Measurements from ENCODE around the gene VTCN1. TPM values are rescaled to one million over a fixed set of nuclear protein-coding genes. Genes with fewer than 3 reads are reported as not detected.

VTCN1 gene
- total and polyA plus RNA-seq, 4 donors: 0.23 to 0.38 TPM; not detected in 2

- Histone ChIP-seq H3K4me3 (ENCODE audit: low read length in 2 of 2) (no peak overlapping the region), H3K36me3 (ENCODE audit: control insufficient read depth in 1 of 2, insufficient read depth in 2 of 2, low read length in 1 of 2) (no peaks in the 10 kb centered on the region), H3K27ac (ENCODE audit: low read depth in 1 of 2, low read length in 2 of 2) (peak overlapping the region in 1 of 2 donors; percentile 25), H3K9me3 (ENCODE audit: control insufficient read depth, low read length) (no peaks in the 10 kb centered on the region), H3K27me3 (ENCODE audit: control insufficient read depth in 1 of 2, insufficient read depth in 2 of 2, low read length in 1 of 2) (no peaks in the 10 kb centered on the region), H3K4me1 (ENCODE audit: control insufficient read depth in 1 of 2, insufficient read depth in 2 of 2, low read length in 2 of 2) (peaks cover 4 to 6% of the 10 kb centered on the region in 2 donors)
- ATAC-seq (ENCODE audit: low FRiP score) (no peak), DNase-seq (no peak)
- WGBS, 2 donors: 38 to 44% methylated on average over 4 of the region's 4 CpGs
- intact Hi-C loops (cut with DNase I): no loop called here
Measured at GRCh38 chr1:117097443-117097842, 113.3 kb downstream of the VTCN1 start.

- ATAC-seq (ENCODE audit: low FRiP score) (no peak), DNase-seq (no peak)
- whole genome bisulfite sequencing, 2 donors: 23 to 29% methylated on average over 3 of the region's 3 CpGs
- Histone ChIP-seq H3K36me3 (ENCODE audit: control insufficient read depth in 1 of 2, insufficient read depth in 2 of 2, low read length in 1 of 2) (no peaks in the 10 kb centered on the region), H3K27ac (ENCODE audit: low read depth in 1 of 2, low read length in 2 of 2) (peak overlapping the region in 1 of 2 donors; percentile 25), H3K4me1 (ENCODE audit: control insufficient read depth in 1 of 2, insufficient read depth in 2 of 2, low read length in 2 of 2) (peaks cover 4 to 6% of the 10 kb centered on the region in 2 donors), H3K4me3 (ENCODE audit: low read length in 2 of 2) (no peak overlapping the region), H3K9me3 (ENCODE audit: control insufficient read depth, low read length) (no peaks in the 10 kb centered on the region), H3K27me3 (ENCODE audit: control insufficient read depth in 1 of 2, insufficient read depth in 2 of 2, low read length in 1 of 2) (no peaks in the 10 kb centered on the region)
- intact Hi-C loops (cut with DNase I): no loop called here
Measured at GRCh38 chr1:117096951-117097408, 113.7 kb downstream of the VTCN1 start.

- intact Hi-C loops (cut with DNase I): no loop called here
- 32 to 56% methylated on average over 7 of the region's 7 CpGs for WGBS, 2 donors
- no peak for ATAC-seq (ENCODE audit: low FRiP score)
- Histone ChIP-seq H3K36me3 (ENCODE audit: control insufficient read depth in 1 of 2, insufficient read depth in 2 of 2, low read length in 1 of 2) (peaks cover 0 to 4% of the 10 kb centered on the region in 2 donors), H3K9me3 (ENCODE audit: control insufficient read depth, low read length) (no peaks in the 10 kb centered on the region), H3K4me1 (ENCODE audit: control insufficient read depth in 1 of 2, insufficient read depth in 2 of 2, low read length in 2 of 2) (peaks cover 4 to 6% of the 10 kb centered on the region in 2 donors), H3K27ac (ENCODE audit: low read depth in 1 of 2, low read length in 2 of 2) (peak overlapping the region; percentile 6 to 61), H3K4me3 (ENCODE audit: low read length in 2 of 2) (no peak overlapping the region), H3K27me3 (ENCODE audit: control insufficient read depth in 1 of 2, insufficient read depth in 2 of 2, low read length in 1 of 2) (no peaks in the 10 kb centered on the region)
- no peak for DNase-seq
Measured at GRCh38 chr1:117094841-117095604, 115.7 kb downstream of the VTCN1 start.

DNA sequence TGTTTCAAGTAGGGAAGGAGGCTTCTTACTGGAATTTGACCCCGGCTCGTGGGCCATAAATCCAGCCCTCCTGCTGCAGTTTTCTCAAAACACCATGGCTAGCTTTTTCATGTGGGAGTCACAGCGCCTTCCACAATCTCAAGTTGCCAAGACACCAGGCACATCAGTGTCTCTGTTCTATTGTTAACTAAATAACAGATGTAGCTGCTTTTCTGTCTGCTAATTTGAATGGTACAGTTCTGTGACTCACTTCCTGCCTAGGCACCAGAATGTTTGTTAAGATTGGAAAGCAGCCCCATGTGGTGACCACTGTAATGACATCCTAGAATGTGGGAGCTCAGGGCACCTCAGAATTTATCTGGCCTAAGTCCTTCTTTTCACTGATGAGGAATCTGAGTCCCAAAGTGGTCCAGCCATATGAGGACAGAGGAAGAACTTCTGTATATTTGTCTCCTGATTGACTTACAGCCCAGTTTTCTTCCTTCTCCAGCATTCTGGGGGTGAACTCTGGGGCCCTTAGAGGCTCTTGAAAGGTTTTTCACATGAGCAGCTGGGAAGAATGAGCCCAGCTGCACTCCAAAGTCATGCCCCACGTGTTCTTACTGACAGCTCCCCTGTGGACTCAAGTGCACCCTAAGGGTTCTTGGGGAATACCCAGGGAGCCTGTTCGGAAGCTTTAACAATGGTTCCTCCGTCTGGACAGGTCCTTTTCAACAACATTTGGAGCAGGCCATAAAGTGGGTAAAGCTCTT, 116.7 kb downstream of the VTCN1 start:
- Histone ChIP-seq H3K27me3 (ENCODE audit: control insufficient read depth in 1 of 2, insufficient read depth in 2 of 2, low read length in 1 of 2) (no peaks in the 10 kb centered on the region), H3K9me3 (ENCODE audit: control insufficient read depth, low read length) (no peaks in the 10 kb centered on the region), H3K27ac (ENCODE audit: low read depth in 1 of 2, low read length in 2 of 2) (peak overlapping the region; percentile 95), H3K4me3 (ENCODE audit: low read length in 2 of 2) (no peak overlapping the region), H3K36me3 (ENCODE audit: control insufficient read depth in 1 of 2, insufficient read depth in 2 of 2, low read length in 1 of 2) (peaks cover 2 to 4% of the 10 kb centered on the region in 2 donors), H3K4me1 (ENCODE audit: control insufficient read depth in 1 of 2, insufficient read depth in 2 of 2, low read length in 2 of 2) (peaks cover 4 to 6% of the 10 kb centered on the region in 2 donors)
- 78 to 80% methylated on average over 6 of the region's 6 CpGs for WGBS, 2 donors
- DNase-seq: no peak
- intact Hi-C loops (cut with DNase I): no loop called here
- ATAC-seq (ENCODE audit: low FRiP score): no peak

Small RNAs within 50 kb of the gene (microRNA-seq; reads per million reads assigned to microRNA genes)
- gene MIR942: 5.0 to 6.0 reads per million in 2 donors

Other genes with a start within 250 kb of the VTCN1 start
- 1 to 10 TPM; 1.2 to 2.4 TPM for gene CD101, start 209.2 kb downstream of the VTCN1 start, total RNA-seq
- gene CD101, start 209.2 kb downstream of the VTCN1 start, polyA plus RNA-seq: 1 to 10 TPM in 1 of 2 donors, not detected in 1; 2.4 TPM
- gene TTF2, start 150.6 kb downstream of the VTCN1 start, total RNA-seq: 10 to 100 TPM; 12.5 to 18.8 TPM
- gene TTF2, start 150.6 kb downstream of the VTCN1 start, polyA plus RNA-seq: 1 to 10 TPM in 1 of 2 donors, under 1 TPM in 1; 0.63 to 4.7 TPM
- gene TRIM45, start 89.2 kb downstream of the VTCN1 start, total RNA-seq: 1 to 10 TPM; 2.5 to 5.0 TPM
- 10 to 100 TPM in 1 of 2 donors, under 1 TPM in 1; 0.25 to 23.9 TPM for gene TRIM45, start 89.2 kb downstream of the VTCN1 start, polyA plus RNA-seq
- 10 to 100 TPM; 47.7 to 50.4 TPM for gene MAN1A2, start 156.5 kb upstream of the VTCN1 start, total RNA-seq
- 10 to 100 TPM in 1 of 2 donors, 1 to 10 TPM in 1; 6.3 to 11.6 TPM for gene MAN1A2, start 156.5 kb upstream of the VTCN1 start, polyA plus RNA-seq

All from aorta (tissue), 5 donors.